Measurements from ENCODE around the gene RTP5.
"Not testable (repeated sequence)": the region's sequence is repeated elsewhere in the genome, so short reads cannot be mapped to it uniquely, and the experiment has no call there.

RTP5 gene

GRCh38 chr2:241869087-241869961 is at the start of gene RTP5:
RTP5 (plus strand) TSS chr2:241869729; CDS start chr2:241869757, 28 bp downstream.
- no peak for DNase-seq (ENCODE audit: low read depth in 2 of 3, low spot score in 1 of 3)

GRCh38 chr2:241819947-241820624 is 49.4 kb upstream of the RTP5 start:
- not testable (repeated sequence) for DNase-seq (ENCODE audit: low read depth in 2 of 3, low spot score in 1 of 3)

GRCh38 chr2:241820625-241821384 is 48.7 kb upstream of the RTP5 start:
- no peak for DNase-seq (ENCODE audit: low read depth in 2 of 3, low spot score in 1 of 3)

GRCh38 chr2:241821460-241822263 is 47.9 kb upstream of the RTP5 start:
- DNase-seq (ENCODE audit: low read depth in 2 of 3, low spot score in 1 of 3), result no peak

GRCh38 chr2:241822264-241822623 is 47.3 kb upstream of the RTP5 start:
- DNase-seq (ENCODE audit: low read depth in 2 of 3, low spot score in 1 of 3), result no peak

- not testable (repeated sequence) for DNase-seq (ENCODE audit: low read depth in 2 of 3, low spot score in 1 of 3)
Measured at GRCh38 chr2:241823531-241824437, 45.7 kb upstream of the RTP5 start.

- DNase-seq (ENCODE audit: low read depth in 2 of 3, low spot score in 1 of 3), result no peak
Measured at GRCh38 chr2:241827394-241827793, 42.1 kb upstream of the RTP5 start.

- no peak for DNase-seq (ENCODE audit: low read depth in 2 of 3, low spot score in 1 of 3)
Measured at GRCh38 chr2:241833101-241833663, 36.3 kb upstream of the RTP5 start.

- not testable (repeated sequence) for DNase-seq (ENCODE audit: low read depth in 2 of 3, low spot score in 1 of 3)
Measured at GRCh38 chr2:241833756-241834526, 35.6 kb upstream of the RTP5 start.

GRCh38 chr2:241834527-241835210 is 34.9 kb upstream of the RTP5 start:
- DNase-seq (ENCODE audit: low read depth in 2 of 3, low spot score in 1 of 3), result no peak

GRCh38 chr2:241835611-241836010 is 33.9 kb upstream of the RTP5 start:
- DNase-seq (ENCODE audit: low read depth in 2 of 3, low spot score in 1 of 3), result no peak

- no peak for DNase-seq (ENCODE audit: low read depth in 2 of 3, low spot score in 1 of 3)
Measured at GRCh38 chr2:241836292-241836691, 33.2 kb upstream of the RTP5 start.

- DNase-seq (ENCODE audit: low read depth in 2 of 3, low spot score in 1 of 3), result no peak
Measured at GRCh38 chr2:241837197-241837965, 32.1 kb upstream of the RTP5 start.

- DNase-seq (ENCODE audit: low read depth in 2 of 3, low spot score in 1 of 3), result no peak
Measured at GRCh38 chr2:241841181-241842066, 28.1 kb upstream of the RTP5 start.

- DNase-seq (ENCODE audit: low read depth in 2 of 3, low spot score in 1 of 3), result no peak
Measured at GRCh38 chr2:241842067-241842415, 27.5 kb upstream of the RTP5 start.

- DNase-seq (ENCODE audit: low read depth in 2 of 3, low spot score in 1 of 3), result peak in 1 of 3 donors; percentile 37
Measured at GRCh38 chr2:241842620-241843211, 26.8 kb upstream of the RTP5 start.

Data from stimulated activated CD4-positive, alpha-beta T cell treated with anti-CD3 and anti-CD28 coated beads, Interleukin-12 subunit alpha, Interleukin-12 subunit beta, amount 100 ng/mL, for 48 hours (primary cell).